ENCODE data around the gene PLD2. TPM values are rescaled to one million over a fixed set of nuclear protein-coding genes. Genes with fewer than 3 reads are reported as not detected.

The PLD2 gene
- total RNA-seq, 1 donor from 2014 or later, result 81.0 TPM

DNA sequence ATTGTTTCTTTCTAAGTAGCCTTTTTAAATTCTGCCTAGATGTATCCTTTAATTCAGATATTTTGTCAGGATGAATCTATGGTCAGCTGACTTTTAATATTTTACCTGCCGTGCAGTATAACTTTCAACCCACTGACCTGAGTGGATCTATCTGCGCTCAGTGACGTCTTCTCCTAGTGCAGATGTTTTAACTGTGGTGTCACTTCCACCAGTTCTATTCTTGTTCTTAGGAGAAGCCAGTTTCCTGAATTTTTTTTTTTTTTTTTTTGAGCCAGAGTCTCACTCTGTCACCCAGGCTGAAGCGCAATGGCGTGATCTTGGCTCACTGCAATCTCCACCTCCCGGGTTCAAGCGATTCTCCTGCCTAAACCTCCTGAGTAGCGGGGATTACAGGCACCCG, 40.2 kb upstream of the PLD2 start:
- no peak overlapping the region for H3K27ac Mint-ChIP-seq

DNA sequence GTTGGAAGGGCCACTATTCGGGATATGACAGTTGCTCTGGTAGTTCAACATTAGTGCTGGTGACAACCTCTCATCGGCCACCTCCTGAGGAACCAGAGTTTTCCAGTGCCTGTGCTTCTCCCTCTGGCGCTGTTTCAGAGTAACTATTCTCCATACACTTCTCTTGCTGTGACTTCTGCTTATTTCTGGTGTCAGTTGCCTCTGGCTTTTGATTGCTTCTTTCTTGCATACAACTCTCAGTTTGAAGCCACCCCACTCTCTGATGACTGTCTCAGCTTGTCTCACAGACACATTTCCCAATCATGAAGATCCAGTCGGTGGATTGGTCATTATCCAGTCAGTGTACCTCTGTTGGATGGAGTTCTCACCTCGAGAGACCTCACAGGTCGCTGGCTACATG, 38.7 kb upstream of the PLD2 start:
- Mint-ChIP-seq H3K27ac (no peak overlapping the region), H3K27me3 (peaks cover 4% of the 10 kb centered on the region), H3K36me3 (ENCODE audit: insufficient read depth) (no peaks in the 10 kb centered on the region), H3K9me3 (ENCODE audit: low read depth) (no peaks in the 10 kb centered on the region), H3K4me3 (ENCODE audit: low read depth) (no peak overlapping the region), H3K4me1 (ENCODE audit: low read depth) (peaks cover 7% of the 10 kb centered on the region)
- TF ChIP-seq, protein P1, sequence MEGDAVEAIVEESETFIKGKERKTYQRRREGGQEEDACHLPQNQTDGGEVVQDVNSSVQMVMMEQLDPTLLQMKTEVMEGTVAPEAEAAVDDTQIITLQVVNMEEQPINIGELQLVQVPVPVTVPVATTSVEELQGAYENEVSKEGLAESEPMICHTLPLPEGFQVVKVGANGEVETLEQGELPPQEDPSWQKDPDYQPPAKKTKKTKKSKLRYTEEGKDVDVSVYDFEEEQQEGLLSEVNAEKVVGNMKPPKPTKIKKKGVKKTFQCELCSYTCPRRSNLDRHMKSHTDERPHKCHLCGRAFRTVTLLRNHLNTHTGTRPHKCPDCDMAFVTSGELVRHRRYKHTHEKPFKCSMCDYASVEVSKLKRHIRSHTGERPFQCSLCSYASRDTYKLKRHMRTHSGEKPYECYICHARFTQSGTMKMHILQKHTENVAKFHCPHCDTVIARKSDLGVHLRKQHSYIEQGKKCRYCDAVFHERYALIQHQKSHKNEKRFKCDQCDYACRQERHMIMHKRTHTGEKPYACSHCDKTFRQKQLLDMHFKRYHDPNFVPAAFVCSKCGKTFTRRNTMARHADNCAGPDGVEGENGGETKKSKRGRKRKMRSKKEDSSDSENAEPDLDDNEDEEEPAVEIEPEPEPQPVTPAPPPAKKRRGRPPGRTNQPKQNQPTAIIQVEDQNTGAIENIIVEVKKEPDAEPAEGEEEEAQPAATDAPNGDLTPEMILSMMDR (IDR thresholded peaks at IDR 0.05; ENCODE audit: unreplicated experiment), result no peak
- DNase-seq (ENCODE audit: low spot score, unreplicated experiment), result no peak

More for the DNA sequence above, 40.2 kb upstream of the PLD2 start:
- TF ChIP-seq, protein P1 (IDR thresholded peaks at IDR 0.05; ENCODE audit: unreplicated experiment), result no peak
- Mint-ChIP-seq H3K9me3 (ENCODE audit: low read depth) (no peaks in the 10 kb centered on the region), H3K4me1 (ENCODE audit: low read depth) (peaks cover 4% of the 10 kb centered on the region), H3K4me3 (ENCODE audit: low read depth) (no peak overlapping the region), H3K36me3 (ENCODE audit: insufficient read depth) (no peaks in the 10 kb centered on the region), H3K27me3 (peaks cover 2% of the 10 kb centered on the region)
- DNase-seq (ENCODE audit: low spot score, unreplicated experiment), result no peak

DNA sequence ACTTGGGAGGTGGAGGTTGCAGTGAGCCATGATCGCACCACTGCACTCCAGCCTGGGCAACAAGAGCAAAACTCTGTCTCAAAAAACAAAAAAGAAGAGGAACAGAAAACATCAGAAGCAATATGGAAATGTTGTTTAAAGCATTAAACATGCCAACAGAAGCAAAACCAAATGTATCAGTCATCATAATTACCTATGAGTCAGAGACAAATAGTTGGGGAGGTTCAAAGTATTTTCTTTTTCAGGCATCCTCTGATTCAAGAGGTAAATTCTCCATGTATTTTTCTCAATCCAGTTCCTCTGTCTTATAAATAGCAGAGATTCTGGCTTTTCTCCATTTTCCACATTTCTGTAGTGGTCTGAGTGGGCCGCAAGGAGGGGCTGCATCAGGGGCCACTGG, 37.3 kb upstream of the PLD2 start:
- Mint-ChIP-seq H3K4me3 (ENCODE audit: low read depth) (no peak overlapping the region), H3K27me3 (peaks cover 7% of the 10 kb centered on the region), H3K36me3 (ENCODE audit: insufficient read depth) (no peaks in the 10 kb centered on the region), H3K27ac (no peak overlapping the region), H3K9me3 (ENCODE audit: low read depth) (no peaks in the 10 kb centered on the region), H3K4me1 (ENCODE audit: low read depth) (peaks cover 7% of the 10 kb centered on the region)
- TF ChIP-seq, protein P1 (IDR thresholded peaks at IDR 0.05; ENCODE audit: unreplicated experiment), result no peak
- no peak for DNase-seq (ENCODE audit: low spot score, unreplicated experiment)

- H3K36me3 Mint-ChIP-seq (ENCODE audit: insufficient read depth), result no peaks in the 10 kb centered on the region
- DNase-seq (ENCODE audit: low spot score, unreplicated experiment), result no peak
- peak within 1 kb of the TSS; percentile 69 for H3K27ac Mint-ChIP-seq
- H3K9me3 Mint-ChIP-seq (ENCODE audit: low read depth), result no peaks in the 10 kb centered on the region
- TF ChIP-seq, protein P1 (IDR thresholded peaks at IDR 0.05; ENCODE audit: unreplicated experiment), result no peak
- peaks cover 7% of the 10 kb centered on the region for H3K27me3 Mint-ChIP-seq
- H3K4me1 Mint-ChIP-seq (ENCODE audit: low read depth), result peaks cover 7% of the 10 kb centered on the region
- H3K4me3 Mint-ChIP-seq (ENCODE audit: low read depth), result no peak within 1 kb of the TSS
These were observed 35.3 kb upstream of the PLD2 start, which contains the start of gene TM4SF5 for GRCh38 chr17:4771519-4772234. TM4SF5 (plus strand) TSS chr17:4771886; CDS start chr17:4771923, 37 bp downstream.

DNA sequence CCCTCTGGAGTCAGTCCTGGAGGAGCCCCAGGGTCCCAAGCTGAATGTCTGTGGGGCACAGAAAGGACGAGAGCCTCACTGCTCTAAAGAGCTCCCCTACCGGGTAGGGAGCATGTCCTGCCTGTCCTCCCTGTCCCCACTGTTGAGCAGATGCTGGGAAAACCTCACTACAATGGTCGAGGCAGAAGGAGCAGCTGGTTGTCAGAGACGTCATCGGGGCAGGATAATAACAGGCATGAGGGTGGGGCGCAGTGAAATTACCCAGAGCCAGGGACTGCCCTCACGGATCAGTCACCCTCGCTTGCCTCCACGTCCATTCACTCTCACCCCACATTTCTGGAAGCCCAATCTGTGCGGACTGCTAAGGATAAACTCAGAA, 34.7 kb upstream of the PLD2 start:
- Mint-ChIP-seq H3K36me3 (ENCODE audit: insufficient read depth) (no peaks in the 10 kb centered on the region), H3K27ac (peak overlapping the region; percentile 69), H3K4me3 (ENCODE audit: low read depth) (no peak overlapping the region), H3K27me3 (peaks cover 7% of the 10 kb centered on the region), H3K9me3 (ENCODE audit: low read depth) (no peaks in the 10 kb centered on the region), H3K4me1 (ENCODE audit: low read depth) (peaks cover 7% of the 10 kb centered on the region)
- TF ChIP-seq, protein P1 (IDR thresholded peaks at IDR 0.05; ENCODE audit: unreplicated experiment), result no peak
- DNase-seq (ENCODE audit: low spot score, unreplicated experiment), result no peak

Data from progenitor cell of endocrine pancreas (in vitro differentiated cells).